Measurements from ENCODE around the gene RHOT1.
"Not testable (repeated sequence)": the region's sequence is repeated elsewhere in the genome, so short reads cannot be mapped to it uniquely, and the experiment has no call there.

Gene RHOT1
- 39.9 to 54.0 reads per million in 2 donors for total RNA-seq

GRCh38 chr17:32142038-32142856 is at the start of gene RHOT1:
RHOT1 (plus strand) TSS chr17:32142502; CDS start chr17:32142693, 191 bp downstream.
- peak; percentile 55 to 89 (median 67) for DNase-seq

GRCh38 chr17:32099686-32100085 is 42.6 kb upstream of the RHOT1 start:
- no peak for DNase-seq

GRCh38 chr17:32100323-32100722 is 42.0 kb upstream of the RHOT1 start:
- DNase-seq, result not testable (repeated sequence)

- no peak for DNase-seq
Observed at GRCh38 chr17:32100971-32101631, 41.2 kb upstream of the RHOT1 start.

DNA sequence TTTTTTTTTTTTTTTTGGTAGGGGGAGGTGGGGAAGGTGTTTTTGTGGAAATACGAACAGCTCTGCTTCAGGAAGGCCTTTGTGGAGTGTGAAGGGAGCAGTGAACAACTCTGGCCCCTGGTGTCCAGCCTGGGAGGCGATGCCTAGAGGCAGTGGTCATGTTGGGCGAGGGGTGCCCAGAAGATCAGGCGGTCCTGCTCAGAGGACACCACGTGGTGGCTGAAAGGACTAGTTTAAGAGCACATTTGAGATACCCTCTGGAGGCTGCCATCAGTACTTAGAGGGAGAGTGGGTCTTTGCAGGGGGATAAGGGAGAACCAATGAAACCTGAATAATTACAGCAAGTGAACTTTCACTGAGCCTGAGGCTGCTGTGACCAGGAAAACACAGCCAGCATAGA is 40.1 kb upstream of the RHOT1 start:
- no peak for DNase-seq

GRCh38 chr17:32102646-32103186 is 39.6 kb upstream of the RHOT1 start:
- DNase-seq, result no peak

GRCh38 chr17:32103476-32104113 is 38.7 kb upstream of the RHOT1 start:
- DNase-seq, result no peak

DNA sequence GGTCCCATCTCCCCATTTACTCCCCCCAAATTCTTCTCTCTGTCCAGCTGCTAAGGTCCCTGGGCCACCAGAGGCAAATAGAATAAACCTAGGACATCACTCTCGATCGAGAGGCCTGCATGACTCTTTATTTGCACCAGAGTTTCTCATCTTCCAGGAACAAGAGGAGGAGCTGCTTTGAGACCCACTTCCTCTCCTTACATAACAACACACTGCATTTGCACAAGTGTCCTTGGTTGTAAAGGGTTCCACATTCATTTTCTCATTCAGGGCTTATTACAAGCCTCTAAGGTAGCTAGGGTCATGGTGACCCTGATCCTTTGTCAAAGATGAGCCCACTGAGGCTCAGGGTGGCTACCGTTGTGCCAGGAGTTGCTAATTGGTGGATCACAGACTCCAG is 38.1 kb upstream of the RHOT1 start:
- DNase-seq, result no peak

DNA sequence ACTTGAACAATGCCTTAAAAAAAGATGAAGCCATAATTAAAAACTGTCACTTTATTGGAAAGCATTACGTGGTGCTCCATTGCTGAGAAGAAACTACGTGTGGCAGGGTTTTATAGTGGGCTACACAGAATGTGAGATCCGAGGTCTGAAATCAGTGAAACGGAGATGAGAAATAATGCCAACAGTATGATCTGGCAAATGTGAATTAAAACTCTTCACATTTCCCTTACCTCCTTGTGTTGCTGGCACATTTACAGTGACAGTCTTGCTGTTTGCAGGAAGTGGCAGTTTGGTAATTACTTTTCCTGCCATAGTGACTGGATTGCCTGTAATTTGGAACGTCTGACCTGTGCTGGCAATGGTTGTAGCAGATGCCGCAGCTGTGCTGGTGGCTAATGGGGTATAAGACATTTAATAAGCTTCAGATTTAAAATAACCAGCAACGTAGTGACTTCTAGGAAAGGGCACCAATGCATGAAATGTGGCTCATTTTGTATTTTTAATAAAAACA is 35.8 kb upstream of the RHOT1 start:
- not testable (repeated sequence) for DNase-seq

DNA sequence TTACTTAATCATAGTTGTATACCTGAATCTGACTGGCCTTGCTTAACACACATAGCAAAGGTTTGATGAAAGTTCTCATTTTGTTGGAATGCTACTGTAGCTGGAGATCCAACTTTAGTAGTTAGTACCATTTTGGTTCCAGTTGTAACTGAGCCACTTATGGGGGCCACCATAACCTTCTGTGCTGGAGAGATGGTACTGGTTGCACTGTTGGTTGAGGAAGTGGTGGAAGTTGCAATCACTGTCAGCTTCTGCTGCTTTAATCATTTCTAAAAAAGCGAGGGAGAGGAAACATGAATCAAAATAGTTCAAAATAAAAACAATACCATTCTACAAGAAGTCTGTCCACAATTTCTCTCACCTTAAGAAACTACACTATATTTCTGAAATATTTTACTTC is 35.1 kb upstream of the RHOT1 start:
- peak in 1 of 5 experiments; percentile 37 for DNase-seq

DNA sequence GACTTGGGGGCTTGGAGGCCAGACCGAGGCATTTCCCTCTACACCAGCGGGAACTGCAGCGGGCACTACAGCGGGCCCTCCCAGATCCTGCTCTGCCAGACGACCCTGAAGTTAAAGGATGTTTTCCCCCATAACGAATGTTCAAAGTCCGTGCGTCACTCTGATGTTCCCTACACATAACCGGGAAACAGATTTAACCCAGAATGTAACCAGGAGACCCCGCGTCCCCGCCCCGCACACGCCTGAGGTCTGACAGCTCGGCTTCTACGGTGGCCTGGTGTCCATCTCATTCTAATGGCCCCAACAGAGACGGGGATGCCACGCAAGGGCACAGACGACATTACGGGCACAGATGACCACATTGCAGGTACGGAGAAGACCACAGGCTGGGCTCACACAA is 31.7 kb upstream of the RHOT1 start:
- DNase-seq, result no peak

DNA sequence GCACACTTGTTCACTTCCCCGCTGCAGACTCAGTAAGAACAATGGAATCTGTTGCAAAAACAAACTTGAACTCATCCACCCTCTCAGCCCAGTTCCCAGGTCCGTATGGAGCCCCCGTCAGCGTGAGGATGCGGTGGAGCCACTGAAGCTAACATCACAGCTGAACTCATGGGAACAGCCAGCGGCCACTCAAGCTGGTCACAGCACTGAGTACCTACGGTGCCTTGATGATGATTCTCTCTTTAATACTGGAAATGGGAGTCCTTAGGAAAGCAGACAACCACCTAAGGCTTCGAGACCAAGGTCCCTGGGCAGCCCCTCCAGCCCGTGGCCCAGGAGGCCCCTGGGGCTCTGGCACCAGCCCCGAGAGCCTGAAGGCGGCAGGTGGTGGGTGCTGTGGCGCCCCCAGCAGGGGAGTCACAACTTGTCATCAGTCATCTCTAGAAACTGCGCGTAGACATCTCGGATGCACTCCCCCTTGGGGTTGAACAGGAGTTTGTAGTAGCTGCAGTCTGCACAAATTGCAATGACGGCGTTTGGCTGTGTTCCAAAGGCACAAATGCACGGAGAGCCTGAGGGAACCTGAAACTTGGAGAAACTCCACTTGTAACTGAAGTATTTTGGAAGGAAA is 31.0 kb upstream of the RHOT1 start:
- DNase-seq, result peak in 2 of 5 experiments; percentile 6 to 75

DNA sequence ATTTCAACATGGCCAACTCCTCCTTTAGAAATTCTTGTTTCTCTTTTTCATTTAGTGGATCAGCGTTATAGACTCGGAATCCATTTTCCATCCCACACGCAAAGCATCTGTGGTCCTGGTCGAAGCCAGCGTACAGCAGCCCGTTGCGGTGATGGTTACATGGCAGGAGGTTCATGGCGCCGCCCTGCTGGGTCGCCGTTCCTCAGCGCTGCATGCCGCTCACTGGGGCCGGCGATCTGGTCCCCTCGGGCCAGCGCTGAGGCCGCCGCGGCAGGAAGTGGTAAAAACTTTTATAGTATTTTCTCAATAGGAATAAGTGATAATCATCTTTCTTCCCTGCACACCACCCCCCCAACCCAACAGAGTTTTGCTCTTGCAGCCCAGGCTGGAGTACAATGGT is 29.9 kb upstream of the RHOT1 start:
- DNase-seq, result no peak

DNA sequence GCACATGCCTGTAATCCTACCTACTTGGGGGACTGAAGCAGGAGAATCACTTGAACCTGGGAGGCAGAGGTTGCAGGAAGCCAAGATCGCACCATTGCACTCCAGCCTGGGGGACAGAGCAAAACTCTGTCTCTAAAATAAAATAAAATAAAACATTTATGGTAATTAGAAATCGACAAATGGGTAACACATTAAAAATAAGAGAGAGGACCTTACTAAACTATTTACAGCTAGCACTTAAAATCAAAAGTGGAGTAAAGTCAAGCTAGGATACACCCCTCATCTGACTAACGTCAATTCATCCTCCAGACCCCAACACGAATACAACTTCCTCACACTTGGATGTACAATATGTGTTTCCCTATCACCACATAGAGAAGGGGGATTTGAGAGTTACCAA is 27.8 kb upstream of the RHOT1 start:
- no peak for DNase-seq

GRCh38 chr17:32115546-32115945 is 26.8 kb upstream of the RHOT1 start:
- not testable (repeated sequence) for DNase-seq

GRCh38 chr17:32116937-32117336 is 25.4 kb upstream of the RHOT1 start:
- no peak for DNase-seq

DNA sequence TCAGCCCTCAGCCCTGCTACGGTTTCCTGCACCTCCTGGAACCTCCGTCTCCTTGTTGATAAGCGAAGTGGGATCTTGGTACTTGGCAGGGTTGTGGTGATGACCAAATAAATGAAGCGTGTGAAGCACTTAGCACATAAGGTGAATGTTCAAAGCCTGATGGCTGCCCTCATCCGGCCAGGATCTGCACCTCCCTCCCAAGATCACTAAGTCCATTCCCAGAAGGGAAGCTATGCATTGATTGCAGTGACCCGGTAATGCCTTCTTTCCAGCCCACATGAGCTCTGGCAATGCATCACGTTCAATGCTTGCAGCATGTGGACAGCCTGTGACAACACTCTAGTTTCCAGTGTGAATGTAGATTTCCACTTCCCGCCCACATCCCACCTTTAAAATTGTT is 24.9 kb upstream of the RHOT1 start:
- no peak for DNase-seq

DNA sequence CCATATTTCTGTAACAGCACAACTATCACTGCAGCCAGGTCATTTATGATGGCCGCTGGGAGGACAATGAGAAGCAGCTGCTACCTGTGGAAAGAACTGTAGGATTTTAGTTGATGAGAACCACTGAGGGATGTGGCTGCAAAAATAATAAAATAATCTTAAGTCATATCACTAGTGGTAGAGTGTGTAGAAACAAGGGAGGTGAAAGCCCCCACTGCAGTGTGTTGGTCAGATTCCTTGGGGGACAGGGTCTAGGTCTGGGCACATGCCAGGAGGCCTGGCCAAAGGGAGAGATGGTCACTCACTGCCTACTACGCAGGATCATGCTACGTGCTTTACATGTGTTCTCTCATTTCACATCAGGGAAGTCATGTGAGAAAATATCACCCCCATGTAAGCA is 24.2 kb upstream of the RHOT1 start:
- not testable (repeated sequence) for DNase-seq

DNA sequence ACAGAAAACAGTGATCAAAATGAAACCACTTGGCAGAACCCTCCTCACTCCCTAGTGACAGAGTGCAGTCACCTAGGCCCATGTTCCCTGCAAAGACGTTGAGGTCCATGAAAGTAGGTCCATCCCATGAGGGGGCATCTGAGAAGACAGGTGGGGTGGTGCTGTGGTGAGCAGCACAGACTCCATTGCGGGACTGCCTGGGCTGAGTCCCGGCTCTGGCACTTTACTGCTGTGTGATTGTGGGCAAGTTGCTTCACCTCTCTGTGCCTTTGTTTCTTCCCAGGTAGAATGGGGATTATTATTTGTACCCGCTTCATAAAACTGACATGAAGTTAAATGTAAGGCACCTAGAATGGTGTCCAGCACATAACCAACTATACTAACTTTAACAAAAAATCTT is 23.5 kb upstream of the RHOT1 start:
- DNase-seq, result no peak

GRCh38 chr17:32120141-32120540 is 22.2 kb upstream of the RHOT1 start:
- DNase-seq, result no peak

DNA sequence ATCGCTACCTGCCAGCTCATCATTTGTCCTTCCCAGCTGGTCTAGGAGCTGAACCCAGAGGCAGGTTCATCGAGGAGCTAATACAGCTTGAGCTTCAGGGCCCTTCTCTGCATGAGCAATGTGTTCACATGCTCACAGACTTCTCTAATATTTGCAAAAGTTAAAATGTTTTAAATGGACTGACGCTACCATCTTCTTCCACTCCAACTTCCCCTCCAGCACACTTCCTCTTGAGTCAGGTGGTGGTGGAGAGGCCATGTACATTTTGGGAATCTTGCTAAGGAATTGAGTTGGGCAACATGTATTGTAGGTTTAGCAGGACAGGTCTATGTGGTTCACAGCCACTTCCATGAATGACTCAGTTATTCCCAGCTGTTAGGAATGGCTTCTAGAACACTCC is 21.6 kb upstream of the RHOT1 start:
- no peak for DNase-seq

- no peak for DNase-seq
Observed at GRCh38 chr17:32123782-32124181, 18.5 kb upstream of the RHOT1 start.

All from T-helper 2 cell (primary cell).